ENCODE measurements around the gene PARD3. TPM values are rescaled to one million over a fixed set of nuclear protein-coding genes. Genes with fewer than 3 reads are reported as not detected.

PARD3 gene
- total RNA-seq, 1 donor from 2014 or later: 35.4 TPM

- no peak overlapping the region for H3K27ac ChIP-seq (ENCODE audit: low read depth, low read length)
- peak overlapping the region; percentile 66 for H3K27ac Mint-ChIP-seq (ENCODE audit: unreplicated experiment)
- peak overlapping the region; percentile 62 for H3K4me3 ChIP-seq (ENCODE audit: insufficient read depth, low read depth, low read length)
- TF ChIP-seq CTCF (IDR thresholded peaks at IDR 0.05; ENCODE audit: insufficient read depth, low read depth, low read length): no peak
- no peak for TF ChIP-seq EZH2 (IDR thresholded peaks at IDR 0.05; ENCODE audit: insufficient read depth, low read length)
- H4K20me1 ChIP-seq (ENCODE audit: insufficient read depth, low read length): peaks cover 22% of the 10 kb centered on the region
- no peaks in the 10 kb centered on the region for H3K27me3 Mint-ChIP-seq (ENCODE audit: low read depth, unreplicated experiment)
- DNase-seq (ENCODE audit: low read depth) (no peak), FAIRE-seq (no peak)
- H3K4me1 ChIP-seq (ENCODE audit: insufficient read depth, low read length): peaks cover 17% of the 10 kb centered on the region
- no peaks in the 10 kb centered on the region for H3K36me3 ChIP-seq (ENCODE audit: insufficient read depth, low read length)
- peak overlapping the region; percentile 55 for H2AFZ ChIP-seq (ENCODE audit: low read depth, low read length)
- peak overlapping the region; percentile 85 for H3K4me3 Mint-ChIP-seq (ENCODE audit: unreplicated experiment)
- no peaks in the 10 kb centered on the region for H3K36me3 Mint-ChIP-seq (ENCODE audit: low read depth, unreplicated experiment)
- H3K79me2 ChIP-seq (ENCODE audit: insufficient read depth, low read length): peaks cover 25% of the 10 kb centered on the region
- no peaks in the 10 kb centered on the region for H3K27me3 ChIP-seq (ENCODE audit: insufficient read depth, low read length)
- no peak overlapping the region for H3K9ac ChIP-seq (ENCODE audit: low read length)
- H3K4me1 Mint-ChIP-seq (ENCODE audit: low read depth, unreplicated experiment): peaks cover 23% of the 10 kb centered on the region
- no peaks in the 10 kb centered on the region for H3K9me3 Mint-ChIP-seq (ENCODE audit: unreplicated experiment)
- H3K4me2 ChIP-seq (ENCODE audit: low read length): peak overlapping the region; percentile 85
- no peaks in the 10 kb centered on the region for H3K9me3 ChIP-seq (ENCODE audit: insufficient read depth, low read depth, low read length)
These were observed 1.5 kb upstream of the PARD3 start for GRCh38 chr10:34816501-34817002.

GRCh38 chr10:34816085-34816496 lies 995 bp upstream of the PARD3 start:
- no peak for TF ChIP-seq CTCF (IDR thresholded peaks at IDR 0.05; ENCODE audit: insufficient read depth, low read depth, low read length)
- TF ChIP-seq EZH2 (IDR thresholded peaks at IDR 0.05; ENCODE audit: insufficient read depth, low read length): no peak
- DNase-seq (ENCODE audit: low read depth) (no peak), FAIRE-seq (no peak)
- Mint-ChIP-seq H3K4me1 (ENCODE audit: low read depth, unreplicated experiment) (peaks cover 27% of the 10 kb centered on the region), H3K27me3 (ENCODE audit: low read depth, unreplicated experiment) (no peaks in the 10 kb centered on the region), H3K27ac (ENCODE audit: unreplicated experiment) (peak overlapping the region; percentile 66), H3K4me3 (ENCODE audit: unreplicated experiment) (peak overlapping the region; percentile 85), H3K36me3 (ENCODE audit: low read depth, unreplicated experiment) (no peaks in the 10 kb centered on the region), H3K9me3 (ENCODE audit: unreplicated experiment) (no peaks in the 10 kb centered on the region)
- Histone ChIP-seq H3K79me2 (ENCODE audit: insufficient read depth, low read length) (peaks cover 30% of the 10 kb centered on the region), H3K9me3 (ENCODE audit: insufficient read depth, low read depth, low read length) (no peaks in the 10 kb centered on the region), H3K9ac (ENCODE audit: low read length) (peak overlapping the region; percentile 58), H3K4me3 (ENCODE audit: insufficient read depth, low read depth, low read length) (peak overlapping the region; percentile 62), H3K27me3 (ENCODE audit: insufficient read depth, low read length) (no peaks in the 10 kb centered on the region), H4K20me1 (ENCODE audit: insufficient read depth, low read length) (peaks cover 27% of the 10 kb centered on the region), H3K36me3 (ENCODE audit: insufficient read depth, low read length) (no peaks in the 10 kb centered on the region), H3K27ac (ENCODE audit: low read depth, low read length) (no peak overlapping the region), H3K4me2 (ENCODE audit: low read length) (peak overlapping the region; percentile 85), H3K4me1 (ENCODE audit: insufficient read depth, low read length) (peaks cover 17% of the 10 kb centered on the region), H2AFZ (ENCODE audit: low read depth, low read length) (peak overlapping the region; percentile 55)

- Histone ChIP-seq H3K9me3 (ENCODE audit: insufficient read depth, low read depth, low read length) (no peaks in the 10 kb centered on the region), H3K4me2 (ENCODE audit: low read length) (peak overlapping the region; percentile 93), H3K79me2 (ENCODE audit: insufficient read depth, low read length) (peaks cover 42% of the 10 kb centered on the region), H3K4me1 (ENCODE audit: insufficient read depth, low read length) (peaks cover 17% of the 10 kb centered on the region), H3K27me3 (ENCODE audit: insufficient read depth, low read length) (no peaks in the 10 kb centered on the region), H3K9ac (ENCODE audit: low read length) (peak overlapping the region; percentile 88), H3K4me3 (ENCODE audit: insufficient read depth, low read depth, low read length) (peak overlapping the region; percentile 85), H3K36me3 (ENCODE audit: insufficient read depth, low read length) (no peaks in the 10 kb centered on the region), H3K27ac (ENCODE audit: low read depth, low read length) (peak overlapping the region; percentile 79), H4K20me1 (ENCODE audit: insufficient read depth, low read length) (peaks cover 39% of the 10 kb centered on the region), H2AFZ (ENCODE audit: low read depth, low read length) (no peak overlapping the region)
- no peaks in the 10 kb centered on the region for H3K27me3 Mint-ChIP-seq (ENCODE audit: low read depth, unreplicated experiment)
- DNase-seq (ENCODE audit: low read depth): no peak
- no peak for TF ChIP-seq CTCF (IDR thresholded peaks at IDR 0.05; ENCODE audit: insufficient read depth, low read depth, low read length)
- TF ChIP-seq EZH2 (IDR thresholded peaks at IDR 0.05; ENCODE audit: insufficient read depth, low read length): no peak
- no peaks in the 10 kb centered on the region for H3K36me3 Mint-ChIP-seq (ENCODE audit: low read depth, unreplicated experiment)
- no peak overlapping the region for H3K27ac Mint-ChIP-seq (ENCODE audit: unreplicated experiment)
- peaks cover 28% of the 10 kb centered on the region for H3K4me1 Mint-ChIP-seq (ENCODE audit: low read depth, unreplicated experiment)
- FAIRE-seq: no peak
- H3K9me3 Mint-ChIP-seq (ENCODE audit: unreplicated experiment): no peaks in the 10 kb centered on the region
- no peak overlapping the region for H3K4me3 Mint-ChIP-seq (ENCODE audit: unreplicated experiment)
These were observed 247 bp downstream of the PARD3 start for GRCh38 chr10:34814913-34815184.

Data from astrocyte (in vitro differentiated cells and primary cell).